ENCODE results near the gene POLR1H. TPM values are rescaled to one million over a fixed set of nuclear protein-coding genes. Genes with fewer than 3 reads are reported as not detected.

POLR1H gene
- total and polyA plus RNA-seq, 2 experiments from 2014 or later = 28.1 to 93.6 TPM

- H3K27me3 ChIP-seq (ENCODE audit: insufficient read depth) = peaks cover 25% of the 10 kb centered on the region
- Mint-ChIP-seq H3K36me3 (ENCODE audit: low read depth) (peaks cover 2% of the 10 kb centered on the region; the same call in 1 of the 3 replicates), H3K27me3 (ENCODE audit: insufficient read depth, low read depth, poor library complexity) (peaks cover 10% of the 10 kb centered on the region), H3K9me3 (peaks cover 10% of the 10 kb centered on the region), H3K4me3 (no peak overlapping the region), H3K4me1 (peaks cover 5% of the 10 kb centered on the region; the same call in 2 of the 3 replicates), H3K27ac (no peak overlapping the region)
- no peaks in the 10 kb centered on the region for H3K36me3 ChIP-seq (ENCODE audit: insufficient read depth)
- no peak overlapping the region for H3K27ac ChIP-seq (ENCODE audit: low read depth)
- no peaks in the 10 kb centered on the region for H3K9me2 ChIP-seq (ENCODE audit: insufficient read depth)
- H3K4me2 ChIP-seq = no peak overlapping the region
- H2AFZ ChIP-seq = no peak overlapping the region
- H3K79me2 ChIP-seq (replicated peaks; ENCODE audit: insufficient read depth) = no peaks in the 10 kb centered on the region
- no peaks in the 10 kb centered on the region for H3K4me1 ChIP-seq (ENCODE audit: insufficient read depth)
- no peaks in the 10 kb centered on the region for H3F3A ChIP-seq (replicated peaks; ENCODE audit: low read depth)
- TF ChIP-seq NANOG (IDR thresholded peaks at IDR 0.05; ENCODE audit: borderline replicate concordance) = no peak
- TF ChIP-seq STAT1 (IDR thresholded peaks at IDR 0.05; ENCODE audit: unreplicated experiment) = no peak
- TF ChIP-seq EZH2phosphoT487 (IDR thresholded peaks at IDR 0.05; ENCODE audit: unreplicated experiment) = no peak
- no peak for TF ChIP-seq POLR2AphosphoS5 (IDR thresholded peaks at IDR 0.05; ENCODE audit: low read depth)
- TF ChIP-seq EZH2 (IDR thresholded peaks at IDR 0.05; ENCODE audit: low read depth, unreplicated experiment) = no peak
- no peak for TF ChIP-seq ZNF462 (CRISPR knock-in tag; IDR thresholded peaks at IDR 0.05)
- TF ChIP-seq, protein P1, sequence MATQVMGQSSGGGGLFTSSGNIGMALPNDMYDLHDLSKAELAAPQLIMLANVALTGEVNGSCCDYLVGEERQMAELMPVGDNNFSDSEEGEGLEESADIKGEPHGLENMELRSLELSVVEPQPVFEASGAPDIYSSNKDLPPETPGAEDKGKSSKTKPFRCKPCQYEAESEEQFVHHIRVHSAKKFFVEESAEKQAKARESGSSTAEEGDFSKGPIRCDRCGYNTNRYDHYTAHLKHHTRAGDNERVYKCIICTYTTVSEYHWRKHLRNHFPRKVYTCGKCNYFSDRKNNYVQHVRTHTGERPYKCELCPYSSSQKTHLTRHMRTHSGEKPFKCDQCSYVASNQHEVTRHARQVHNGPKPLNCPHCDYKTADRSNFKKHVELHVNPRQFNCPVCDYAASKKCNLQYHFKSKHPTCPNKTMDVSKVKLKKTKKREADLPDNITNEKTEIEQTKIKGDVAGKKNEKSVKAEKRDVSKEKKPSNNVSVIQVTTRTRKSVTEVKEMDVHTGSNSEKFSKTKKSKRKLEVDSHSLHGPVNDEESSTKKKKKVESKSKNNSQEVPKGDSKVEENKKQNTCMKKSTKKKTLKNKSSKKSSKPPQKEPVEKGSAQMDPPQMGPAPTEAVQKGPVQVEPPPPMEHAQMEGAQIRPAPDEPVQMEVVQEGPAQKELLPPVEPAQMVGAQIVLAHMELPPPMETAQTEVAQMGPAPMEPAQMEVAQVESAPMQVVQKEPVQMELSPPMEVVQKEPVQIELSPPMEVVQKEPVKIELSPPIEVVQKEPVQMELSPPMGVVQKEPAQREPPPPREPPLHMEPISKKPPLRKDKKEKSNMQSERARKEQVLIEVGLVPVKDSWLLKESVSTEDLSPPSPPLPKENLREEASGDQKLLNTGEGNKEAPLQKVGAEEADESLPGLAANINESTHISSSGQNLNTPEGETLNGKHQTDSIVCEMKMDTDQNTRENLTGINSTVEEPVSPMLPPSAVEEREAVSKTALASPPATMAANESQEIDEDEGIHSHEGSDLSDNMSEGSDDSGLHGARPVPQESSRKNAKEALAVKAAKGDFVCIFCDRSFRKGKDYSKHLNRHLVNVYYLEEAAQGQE (IDR thresholded peaks at IDR 0.05; ENCODE audit: unreplicated experiment) = no peak
- TF ChIP-seq ZNF331 (CRISPR knock-in tag; IDR thresholded peaks at IDR 0.05; ENCODE audit: low read depth) = no peak
- TF ChIP-seq, protein P2, sequence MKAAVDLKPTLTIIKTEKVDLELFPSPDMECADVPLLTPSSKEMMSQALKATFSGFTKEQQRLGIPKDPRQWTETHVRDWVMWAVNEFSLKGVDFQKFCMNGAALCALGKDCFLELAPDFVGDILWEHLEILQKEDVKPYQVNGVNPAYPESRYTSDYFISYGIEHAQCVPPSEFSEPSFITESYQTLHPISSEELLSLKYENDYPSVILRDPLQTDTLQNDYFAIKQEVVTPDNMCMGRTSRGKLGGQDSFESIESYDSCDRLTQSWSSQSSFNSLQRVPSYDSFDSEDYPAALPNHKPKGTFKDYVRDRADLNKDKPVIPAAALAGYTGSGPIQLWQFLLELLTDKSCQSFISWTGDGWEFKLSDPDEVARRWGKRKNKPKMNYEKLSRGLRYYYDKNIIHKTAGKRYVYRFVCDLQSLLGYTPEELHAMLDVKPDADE (IDR thresholded peaks at IDR 0.05) = no peak
- no peak for TF ChIP-seq CTCF (conservative IDR thresholded peaks at IDR 0.05; ENCODE audit: low read depth in 2 of 2)
- TF ChIP-seq ZNF114 (CRISPR knock-in tag; IDR thresholded peaks at IDR 0.05) = no peak
- no peak for TF ChIP-seq CREB1 (CRISPR knock-in tag; IDR thresholded peaks at IDR 0.05; ENCODE audit: low read depth)
- TF ChIP-seq JUNB (IDR thresholded peaks at IDR 0.05; ENCODE audit: unreplicated experiment) = no peak
- ATAC-seq = no peak
- DNase-seq (ENCODE audit: low spot score) = no peak
- H3K4me3 ChIP-seq = no peak overlapping the region
- H4K20me1 ChIP-seq (replicated peaks; ENCODE audit: insufficient read depth) = 0 out of 2 replicates have a peak, but pooled peaks cover 4% of the 10 kb centered on the region
These were observed 26.8 kb downstream of the POLR1H start for GRCh38 chr6:30087876-30088275.

Measured in GM23338 (cell line).